Retinal pigment epithelial cell (primary cell): Measurements from ENCODE around the gene ITLN1.

Source experiments
- DNase-seq: peaks from one replicate; pipeline ENCODE4 v3.0.0-alpha.2; 2010; ENCODE audit warnings: low read depth
- H3K4me3 ChIP-seq: 2 replicates; pipeline ENCODE4 v1.5.1; 2011; ENCODE audit warnings: mild to moderate bottlenecking, low read length, control low read depth, moderate library complexity
- TF ChIP-seq, protein P1 (sequence below): conservative IDR thresholded peaks from 2 replicates; pipeline ENCODE4 v1.5.1; 2011; ENCODE audit warnings: low read depth, low read length, control low read depth, inconsistent platforms

The ITLN1 gene

DNA sequence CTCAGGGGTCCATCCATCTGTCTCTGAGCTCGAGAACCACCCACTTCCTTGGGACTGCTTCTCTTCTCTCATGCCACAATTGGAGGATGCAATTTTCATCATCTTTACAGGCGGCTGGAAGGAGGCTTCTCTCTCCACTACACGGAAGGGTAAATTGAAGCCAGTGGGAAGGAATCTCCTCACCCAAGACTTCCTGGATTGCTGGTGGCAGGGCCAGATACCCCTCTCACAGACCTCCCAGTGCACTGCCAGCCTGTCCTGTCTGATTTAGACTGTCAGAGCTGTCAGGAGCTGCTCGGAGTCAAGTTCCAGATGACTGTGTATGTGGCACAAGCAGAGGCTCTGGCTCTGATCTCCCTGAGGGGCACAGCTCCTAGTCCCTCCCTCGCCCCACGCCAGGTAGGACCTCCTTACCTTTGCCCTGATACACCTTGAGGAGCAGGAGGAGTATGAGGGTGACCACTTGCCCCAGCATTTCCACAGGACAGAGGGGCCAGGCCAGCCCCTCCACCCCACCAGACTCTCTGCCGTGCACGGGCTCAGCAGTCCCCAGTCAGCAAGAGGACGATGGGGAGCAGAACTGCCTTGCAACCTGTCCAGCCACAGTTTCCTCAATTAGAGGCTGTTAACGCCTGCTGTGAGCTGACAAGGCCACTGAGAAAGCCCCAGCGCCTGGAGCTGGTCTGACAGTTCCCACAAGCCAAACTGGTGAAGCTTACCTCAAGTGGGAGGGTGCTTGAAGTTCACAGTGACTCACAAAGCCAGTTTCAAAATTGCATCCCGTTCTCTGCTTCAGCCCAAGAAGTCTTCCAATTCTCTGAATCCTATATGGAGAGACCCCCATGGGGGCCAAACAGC lies 22.5 kb downstream of the ITLN1 start, which contains the start of gene CD244:
Gene CD244, minus strand, starts transcription at position 685 of the 858 bp plus-strand sequence. Its CDS starts 210 bp downstream, at position 475.
- H3K4me3 ChIP-seq = no peak within 1 kb of the TSS
- TF ChIP-seq, protein P1, sequence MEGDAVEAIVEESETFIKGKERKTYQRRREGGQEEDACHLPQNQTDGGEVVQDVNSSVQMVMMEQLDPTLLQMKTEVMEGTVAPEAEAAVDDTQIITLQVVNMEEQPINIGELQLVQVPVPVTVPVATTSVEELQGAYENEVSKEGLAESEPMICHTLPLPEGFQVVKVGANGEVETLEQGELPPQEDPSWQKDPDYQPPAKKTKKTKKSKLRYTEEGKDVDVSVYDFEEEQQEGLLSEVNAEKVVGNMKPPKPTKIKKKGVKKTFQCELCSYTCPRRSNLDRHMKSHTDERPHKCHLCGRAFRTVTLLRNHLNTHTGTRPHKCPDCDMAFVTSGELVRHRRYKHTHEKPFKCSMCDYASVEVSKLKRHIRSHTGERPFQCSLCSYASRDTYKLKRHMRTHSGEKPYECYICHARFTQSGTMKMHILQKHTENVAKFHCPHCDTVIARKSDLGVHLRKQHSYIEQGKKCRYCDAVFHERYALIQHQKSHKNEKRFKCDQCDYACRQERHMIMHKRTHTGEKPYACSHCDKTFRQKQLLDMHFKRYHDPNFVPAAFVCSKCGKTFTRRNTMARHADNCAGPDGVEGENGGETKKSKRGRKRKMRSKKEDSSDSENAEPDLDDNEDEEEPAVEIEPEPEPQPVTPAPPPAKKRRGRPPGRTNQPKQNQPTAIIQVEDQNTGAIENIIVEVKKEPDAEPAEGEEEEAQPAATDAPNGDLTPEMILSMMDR = no peak

DNA sequence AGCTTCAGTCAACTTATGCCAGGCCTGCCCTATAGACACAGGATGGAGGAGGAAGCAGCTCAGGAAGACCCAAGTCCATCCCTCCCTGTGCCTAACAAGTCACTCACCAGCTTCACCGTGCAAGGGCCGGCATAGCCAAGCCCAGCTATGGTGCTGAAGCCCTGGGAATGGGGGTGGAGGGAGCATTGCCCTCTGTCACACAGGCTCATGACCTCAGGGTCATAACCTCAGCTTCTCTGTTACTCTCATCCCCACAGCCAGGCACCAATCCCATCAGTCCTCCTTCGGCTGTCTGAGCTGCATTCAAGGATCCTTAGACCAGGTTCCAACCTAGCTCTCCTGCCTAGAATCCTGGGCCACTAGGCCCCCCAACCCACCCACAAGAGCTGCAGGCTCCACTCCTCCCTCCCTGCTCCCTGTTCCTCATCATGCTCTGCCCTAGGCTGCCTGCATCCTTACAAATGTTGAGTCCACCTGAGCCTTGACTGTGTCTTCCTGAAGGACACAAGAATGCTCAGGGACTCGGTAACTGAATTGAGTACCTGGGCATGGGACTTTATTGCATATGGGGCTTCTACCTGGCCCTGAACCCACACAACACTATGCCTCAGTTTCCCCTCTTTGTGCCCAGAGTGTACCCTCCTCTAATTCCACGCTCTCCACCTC lies 24.0 kb downstream of the ITLN1 start:
- TF ChIP-seq, protein P1 = no peak
- H3K4me3 ChIP-seq = no peak overlapping the region
- no peak for DNase-seq

More for the DNA sequence above, 22.5 kb downstream of the ITLN1 start, which contains the start of gene CD244:
- no peak for DNase-seq

DNA sequence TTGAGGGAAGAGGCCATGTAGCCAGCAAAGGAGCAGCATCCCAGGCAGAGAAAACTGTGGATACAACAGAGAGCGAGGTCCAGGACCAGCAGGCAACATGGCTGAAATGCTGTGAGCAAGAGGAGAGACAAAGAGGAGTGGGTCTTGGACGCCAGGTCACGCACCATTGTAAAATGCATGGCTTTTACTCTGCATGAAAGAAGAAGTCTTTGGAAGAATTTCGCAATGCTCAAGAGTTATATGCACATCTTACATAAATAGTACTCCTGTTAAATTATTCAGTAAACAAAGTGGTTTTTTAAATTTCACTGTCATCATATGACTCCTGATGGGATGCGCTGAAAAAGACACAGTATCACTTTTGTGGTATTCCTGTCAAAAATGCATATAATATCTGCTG lies 25.8 kb downstream of the ITLN1 start:
- TF ChIP-seq, protein P1 = no peak
- DNase-seq = no peak
- H3K4me3 ChIP-seq = no peak overlapping the region

DNA sequence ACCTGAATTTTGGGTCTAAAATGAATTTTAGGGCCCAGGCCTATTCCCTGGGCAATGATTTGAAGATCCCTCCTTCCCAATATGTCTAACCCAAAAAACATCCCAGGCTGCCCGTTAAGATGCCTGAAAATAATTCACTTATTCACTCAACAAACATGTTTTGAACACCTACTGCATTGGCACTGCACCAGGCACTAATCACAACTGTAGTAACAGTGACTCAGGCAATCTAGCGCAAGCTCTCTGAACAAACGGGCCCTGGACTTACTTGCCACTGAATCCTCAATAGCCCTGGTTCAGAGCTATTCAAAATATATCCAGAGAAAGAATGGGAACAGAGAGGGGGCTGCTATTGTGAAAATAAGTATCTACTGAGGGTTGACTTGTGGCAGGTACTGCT lies 26.5 kb downstream of the ITLN1 start:
- DNase-seq = no peak
- TF ChIP-seq, protein P1 = no peak
- no peak overlapping the region for H3K4me3 ChIP-seq

DNA sequence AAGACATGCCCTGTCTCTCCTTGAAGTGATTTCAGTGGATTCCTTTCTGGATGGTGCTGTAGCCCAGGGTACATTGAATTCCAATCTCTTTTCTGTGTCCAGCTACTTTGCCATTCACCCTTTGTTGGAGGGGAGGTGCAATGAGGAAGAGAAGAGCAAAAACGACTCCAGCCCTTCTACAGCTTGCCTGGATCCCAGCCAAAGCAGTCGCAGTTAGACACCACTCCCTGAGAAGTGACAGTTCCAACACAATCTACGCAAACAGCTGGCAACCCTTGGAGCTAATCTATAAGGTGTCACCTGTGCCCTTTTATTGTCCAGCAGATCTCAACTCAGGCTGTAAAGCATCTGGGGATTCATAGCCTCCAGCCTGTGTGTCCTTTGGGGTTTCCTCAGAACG lies 26.9 kb downstream of the ITLN1 start:
- DNase-seq = no peak
- TF ChIP-seq, protein P1 = no peak
- no peak overlapping the region for H3K4me3 ChIP-seq

DNA sequence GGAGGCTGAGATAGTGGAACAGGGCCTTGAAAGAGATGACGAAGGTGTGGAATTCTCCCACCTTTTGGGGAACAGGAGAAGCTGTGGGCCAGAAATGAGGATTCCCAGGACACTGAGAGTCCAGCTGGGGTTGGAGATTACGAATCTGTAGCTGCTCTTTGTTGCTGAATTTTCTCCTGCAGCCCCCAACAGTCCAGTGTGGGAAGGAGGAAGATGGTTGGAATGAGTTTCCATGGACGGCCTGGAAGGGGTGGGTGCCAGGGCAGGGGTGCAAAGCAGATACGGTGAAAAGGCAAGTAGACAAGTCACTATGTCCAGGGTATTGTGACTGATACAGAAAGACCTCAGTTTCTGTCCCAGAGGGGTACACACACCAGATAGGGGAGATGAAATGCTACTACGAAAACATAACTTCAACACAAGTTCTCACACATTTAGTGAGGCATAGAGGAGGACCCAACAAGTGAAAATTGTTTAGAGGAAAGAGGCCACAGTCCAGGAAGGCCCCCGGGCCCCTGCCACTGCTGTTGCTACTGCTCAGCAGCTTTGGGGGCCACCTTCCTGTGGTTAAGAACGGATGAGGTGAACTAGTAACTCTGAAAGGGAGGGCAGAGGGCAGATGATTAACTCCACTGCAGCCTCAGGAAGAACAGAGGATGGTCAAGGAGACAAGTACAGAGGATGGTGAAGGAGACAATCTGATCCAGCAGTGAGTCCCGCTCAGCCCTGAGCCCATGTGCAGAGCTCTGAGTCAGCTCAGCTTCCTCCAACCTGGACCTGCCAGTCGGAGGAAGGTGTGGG lies 29.6 kb downstream of the ITLN1 start:
- H3K4me3 ChIP-seq = no peak overlapping the region
- TF ChIP-seq, protein P1 = no peak
- no peak for DNase-seq
